ENCODE results near the gene NKX1-2.

DNA sequence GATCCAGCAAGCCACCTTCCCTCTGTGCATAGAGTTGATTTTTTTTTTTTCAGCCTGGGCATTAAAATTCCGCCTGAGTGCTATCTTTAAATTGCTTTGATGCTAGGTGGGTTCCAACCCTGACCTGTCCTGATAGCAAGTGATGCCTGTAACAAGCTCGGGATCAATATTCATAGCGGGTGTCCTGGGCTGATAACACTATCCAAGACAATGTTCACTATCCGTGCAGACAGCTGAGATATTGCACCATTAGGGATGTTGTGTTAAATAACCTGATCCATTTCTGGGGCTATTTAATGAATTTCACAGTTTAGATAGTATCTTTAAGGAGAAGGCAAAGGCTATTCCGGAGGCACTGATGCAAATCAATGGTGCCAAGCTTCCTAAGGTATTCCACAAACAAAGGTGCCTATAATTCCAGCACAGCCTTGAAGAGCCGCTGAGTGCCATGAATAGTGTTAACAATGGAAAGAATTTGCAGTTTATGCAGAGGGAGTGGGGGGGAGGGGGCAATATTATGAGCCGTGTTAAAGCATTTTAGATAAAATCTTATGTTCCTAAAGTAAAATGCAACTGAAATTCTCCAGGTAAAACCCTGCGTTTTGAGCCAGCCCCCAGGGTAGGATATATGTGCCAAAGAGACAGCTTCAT lies 4.2 kb upstream of the NKX1-2 start:
- TF ChIP-seq CTCF (conservative IDR thresholded peaks at IDR 0.05) (no peak), ZFX (IDR thresholded peaks at IDR 0.05) (no peak)

Data from C4-2B (cell line).